Activated CD8-positive, alpha-beta memory T cell treated with anti-CD3 and anti-CD28 coated beads for 4 hours (primary cell): ENCODE results near the gene SYTL3.
A peak's percentile ranks its signal among the peaks of the same experiment; 100 is the strongest.
"Not testable (repeated sequence)": the region's sequence is repeated elsewhere in the genome, so short reads cannot be mapped to it uniquely, and the experiment has no call there.

Experiments used
- DNase-seq, 2 donors: peaks; one replicate each; pipeline ENCODE4 v3.0.0-alpha.2; 2020; ENCODE audit warnings: low read depth in 2 of 2

SYTL3 gene

DNA sequence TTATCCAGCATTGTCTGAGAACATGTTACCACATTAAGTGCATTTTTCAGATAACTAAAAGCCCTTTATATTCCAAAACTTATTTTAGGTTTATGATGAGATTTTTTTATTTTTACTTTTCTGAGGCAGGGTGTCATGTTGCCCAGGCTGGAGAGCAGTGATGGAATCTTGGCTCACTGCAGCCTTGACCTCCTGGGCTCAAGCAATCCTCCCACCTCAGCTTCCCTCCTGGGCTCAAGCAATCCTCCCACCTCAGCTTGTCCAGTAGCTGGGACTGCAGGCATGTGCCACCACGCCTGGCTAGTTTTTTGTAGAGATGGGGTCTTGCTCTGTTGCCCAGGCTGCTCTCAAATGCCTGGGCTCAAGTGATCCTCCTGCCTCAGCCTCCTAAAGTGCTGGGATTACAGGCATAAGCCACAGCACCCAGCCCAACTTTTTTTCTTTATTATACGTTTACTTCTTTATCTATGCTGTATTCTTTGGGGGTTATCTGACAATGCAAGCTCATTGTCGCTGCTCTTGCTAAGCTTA is 11.5 kb upstream of the SYTL3 start:
- DNase-seq, result no peak

DNA sequence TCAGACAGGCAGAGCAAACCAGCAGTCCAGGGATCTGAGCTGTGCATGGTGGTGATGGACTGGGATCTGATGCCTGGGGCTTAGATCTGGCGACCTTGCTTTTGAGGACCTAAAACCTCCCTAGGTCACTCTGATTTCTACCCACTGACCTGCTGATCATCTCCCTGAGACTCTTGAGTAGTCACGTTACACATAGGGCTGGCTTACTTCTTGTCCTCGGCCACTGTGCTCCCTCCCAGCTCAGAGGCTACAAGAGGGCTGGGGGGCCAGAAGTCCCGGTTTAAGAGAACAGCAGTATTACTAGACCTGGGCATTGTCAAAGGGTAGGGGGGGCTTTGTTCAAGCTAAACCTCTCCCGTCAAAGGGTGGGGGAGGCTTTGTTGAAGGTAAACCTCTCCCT is 10.8 kb upstream of the SYTL3 start:
- no peak for DNase-seq

DNA sequence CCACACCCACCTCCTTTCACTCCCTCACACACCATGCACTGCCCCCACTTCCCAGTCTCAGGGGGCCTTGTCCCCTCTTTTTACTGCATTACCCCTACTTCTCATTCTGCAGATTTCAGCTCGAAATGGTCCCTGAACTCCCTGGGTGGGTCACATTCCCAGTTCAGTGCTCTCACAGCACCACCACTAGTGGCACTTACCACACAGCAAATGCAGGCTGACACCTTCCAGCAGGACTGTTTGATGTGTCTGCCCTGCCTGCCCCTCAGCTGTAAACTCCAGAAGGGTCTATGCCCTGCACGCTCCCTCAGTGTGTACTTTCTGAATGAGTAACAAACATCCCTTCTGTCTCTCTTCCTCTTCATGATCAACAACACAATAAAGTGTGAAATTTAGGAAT is 9.3 kb upstream of the SYTL3 start:
- no peak for DNase-seq

DNA sequence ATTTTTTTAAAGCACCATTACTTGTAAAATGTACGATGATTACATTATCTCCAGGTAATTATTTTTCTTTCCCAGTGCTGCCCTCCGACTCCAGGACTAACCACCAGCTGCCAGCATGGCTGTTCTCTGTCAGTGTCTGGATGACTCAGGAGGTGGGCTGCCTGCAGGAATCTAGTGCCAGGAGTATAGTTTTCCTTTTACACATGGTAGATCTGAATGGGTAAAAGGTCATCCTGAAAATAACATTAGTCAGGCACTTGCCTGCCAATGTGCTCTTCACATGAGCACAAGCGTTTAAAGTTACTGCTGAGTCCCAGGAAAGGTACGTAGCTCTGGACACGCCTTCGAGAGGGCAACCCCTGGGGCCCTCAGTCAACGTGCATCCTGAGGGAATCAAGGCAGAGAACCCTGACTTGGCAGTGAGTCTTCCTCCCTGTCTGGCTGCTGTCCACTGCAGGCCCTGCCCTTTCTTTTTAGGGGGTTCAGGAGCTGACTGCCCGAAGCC is 7.7 kb upstream of the SYTL3 start:
- DNase-seq, result no peak

DNA sequence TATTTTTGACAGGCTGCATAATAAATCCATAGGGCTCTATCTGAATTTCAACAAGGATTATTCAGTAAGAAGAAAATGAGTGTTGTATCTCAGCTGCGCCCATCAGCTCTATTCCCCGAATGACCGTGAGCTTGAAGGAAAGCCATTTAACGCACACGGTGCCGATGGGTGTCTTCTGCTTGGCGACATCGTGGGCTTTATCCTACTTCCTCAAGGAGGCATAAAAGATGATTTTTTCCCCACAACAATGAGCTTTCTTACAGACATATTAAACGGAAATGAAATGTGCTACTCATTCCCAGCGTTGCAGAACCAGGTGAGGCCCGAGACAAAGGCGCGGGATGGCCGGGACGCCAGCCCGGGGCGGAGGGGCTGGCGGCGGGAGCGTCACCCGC is 6.0 kb upstream of the SYTL3 start:
- no peak for DNase-seq

DNA sequence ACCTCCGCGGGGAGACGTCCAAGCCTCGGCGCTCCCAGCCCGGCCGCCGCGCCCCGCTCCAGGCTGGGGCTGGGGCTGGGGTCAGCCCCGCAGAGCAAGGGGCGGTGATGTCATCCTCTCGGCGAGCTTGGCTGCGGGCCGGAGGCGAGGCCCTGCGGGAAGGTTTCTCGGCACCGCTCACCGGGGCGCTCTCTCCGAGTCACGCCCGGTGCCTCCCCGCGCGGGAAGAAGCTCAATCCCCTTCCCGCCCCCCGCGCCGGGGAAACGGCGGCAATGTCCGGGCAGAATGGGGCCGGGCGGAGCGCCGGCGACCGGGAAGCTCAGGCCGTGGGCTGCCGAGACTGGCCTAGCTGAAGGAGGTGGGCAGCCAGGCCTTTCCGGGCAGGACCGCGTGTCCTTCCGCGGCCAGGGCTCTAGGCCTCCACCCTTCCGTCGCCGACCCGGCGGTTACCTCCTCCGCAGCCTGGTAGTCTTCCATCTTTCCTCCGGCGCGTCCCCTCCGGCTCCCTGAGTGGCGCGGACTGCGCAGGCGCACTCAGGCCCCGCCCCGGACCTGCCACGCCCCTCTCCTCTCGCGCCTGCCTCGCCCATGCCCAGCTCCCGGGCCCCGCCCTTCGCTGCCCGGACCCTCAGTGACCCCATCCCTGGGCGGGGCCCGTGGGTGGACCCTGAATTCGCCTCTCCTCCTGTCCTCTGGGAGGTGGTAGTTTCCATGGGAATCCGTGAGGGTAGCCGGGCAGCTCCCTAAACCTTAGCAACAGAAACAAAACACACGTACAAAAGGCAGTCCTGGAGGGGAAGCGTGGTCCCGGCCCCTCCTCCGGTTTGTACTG is 5.4 kb upstream of the SYTL3 start, which contains the start of gene DYNLT1:
DYNLT1 (minus strand) TSS at position 513 of the 833 bp plus-strand sequence; CDS start at position 478, 35 bp downstream.
- DNase-seq, result peak; percentile 70 to 78

DNA sequence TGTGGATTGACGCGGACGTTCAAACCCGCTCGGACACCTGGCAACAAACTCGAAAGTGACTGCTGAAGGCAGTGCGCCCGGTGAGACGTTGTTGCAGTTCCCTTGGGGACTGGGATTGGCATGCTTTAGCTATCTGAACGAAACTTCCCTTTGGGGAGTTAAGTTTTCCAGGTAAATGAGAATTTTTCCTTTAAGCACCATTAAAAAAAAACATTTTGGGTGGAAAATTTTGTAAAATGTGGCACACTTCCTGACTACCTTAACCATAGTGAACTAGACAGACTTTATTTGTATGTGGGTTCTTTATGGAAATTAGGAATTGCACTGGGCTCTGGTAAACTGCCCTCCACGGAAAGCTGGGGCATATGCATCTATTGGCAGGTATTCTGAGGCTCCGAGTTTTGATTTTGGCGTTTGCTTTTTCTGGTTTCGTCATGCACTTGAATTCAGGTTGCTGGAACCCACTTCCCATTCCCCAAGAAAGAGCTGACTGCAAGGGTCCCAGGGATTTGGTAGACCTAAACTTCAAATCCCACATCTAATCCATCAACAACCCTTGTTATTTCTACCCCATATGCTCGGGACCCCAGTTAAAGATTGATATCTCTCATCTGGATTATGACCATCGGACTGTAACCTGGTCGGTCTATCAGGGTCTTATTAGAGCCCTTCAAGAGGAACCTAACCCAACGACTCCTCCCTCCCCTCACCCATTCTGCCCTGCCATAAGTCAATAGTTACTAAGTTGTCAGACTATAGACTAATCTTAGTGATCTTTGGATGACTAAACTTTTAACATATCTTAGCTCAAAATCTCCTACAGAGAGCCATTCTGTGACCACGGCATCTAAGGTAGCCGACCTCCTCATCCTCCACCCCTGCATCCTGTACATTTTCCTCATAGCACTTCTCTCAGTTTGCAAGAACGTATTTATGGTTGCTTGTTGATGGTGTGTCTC is 4.5 kb upstream of the SYTL3 start:
- DNase-seq, result no peak

DNA sequence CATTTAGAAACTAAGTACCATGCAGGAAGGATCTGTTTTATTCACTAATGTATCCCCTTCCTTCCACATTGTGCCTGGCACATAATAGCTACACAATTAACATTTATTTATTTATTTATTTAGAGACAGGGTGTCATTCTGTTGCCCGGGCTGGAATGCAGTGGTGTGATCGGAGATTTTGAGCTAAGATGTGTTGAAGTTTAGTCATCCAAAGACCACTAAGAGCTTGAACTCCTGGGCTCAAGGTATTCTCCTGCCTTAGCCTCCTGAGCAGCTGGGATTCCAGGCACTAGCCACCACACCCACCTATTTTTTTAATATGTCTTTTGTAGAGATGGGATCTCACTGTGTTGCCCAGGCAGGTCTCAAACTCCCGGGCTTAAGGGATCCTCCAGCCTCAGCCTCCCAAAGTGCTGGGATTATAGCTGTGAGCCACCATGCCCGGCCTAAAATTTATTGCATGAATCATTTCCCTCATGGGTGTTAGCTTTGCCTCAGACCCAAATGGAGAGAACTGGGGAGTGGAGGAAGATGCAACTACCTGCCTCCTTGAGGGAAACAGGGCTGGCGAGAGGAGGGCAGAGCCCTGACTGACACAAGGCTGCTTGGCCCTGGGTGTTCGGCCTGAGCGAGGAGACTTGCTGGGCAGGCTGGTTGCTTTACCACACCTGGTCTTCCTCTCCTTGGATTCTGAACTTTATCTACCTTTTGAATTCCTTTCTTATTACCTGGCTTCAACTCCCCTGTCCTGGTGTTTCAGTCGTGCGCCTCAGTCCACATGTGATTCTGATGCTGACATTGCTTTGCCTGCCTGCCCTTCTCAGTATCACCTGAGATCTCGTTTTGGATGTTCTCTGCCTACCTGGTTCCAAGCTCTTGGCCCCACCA is 3.6 kb upstream of the SYTL3 start:
- DNase-seq, result no peak

DNA sequence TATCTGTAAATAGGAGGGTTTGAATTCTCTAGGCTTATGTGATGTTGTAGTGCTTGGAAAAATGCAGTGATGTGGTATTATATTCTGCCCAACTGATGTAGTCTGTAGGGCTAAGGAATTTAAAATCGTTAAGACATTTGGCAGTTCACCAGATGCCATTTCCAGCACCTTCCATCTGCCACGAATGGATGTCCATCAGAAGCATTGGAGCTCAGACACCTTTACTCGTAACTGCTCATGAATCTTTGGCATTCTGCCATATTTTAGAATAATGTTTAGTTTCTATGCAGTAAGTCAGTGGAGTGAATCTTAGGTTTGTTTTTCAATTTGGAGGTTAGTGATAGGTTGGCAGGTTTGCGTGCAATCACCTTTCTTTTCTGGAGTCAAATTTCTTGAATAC is 2.4 kb upstream of the SYTL3 start:
- no peak for DNase-seq

DNA sequence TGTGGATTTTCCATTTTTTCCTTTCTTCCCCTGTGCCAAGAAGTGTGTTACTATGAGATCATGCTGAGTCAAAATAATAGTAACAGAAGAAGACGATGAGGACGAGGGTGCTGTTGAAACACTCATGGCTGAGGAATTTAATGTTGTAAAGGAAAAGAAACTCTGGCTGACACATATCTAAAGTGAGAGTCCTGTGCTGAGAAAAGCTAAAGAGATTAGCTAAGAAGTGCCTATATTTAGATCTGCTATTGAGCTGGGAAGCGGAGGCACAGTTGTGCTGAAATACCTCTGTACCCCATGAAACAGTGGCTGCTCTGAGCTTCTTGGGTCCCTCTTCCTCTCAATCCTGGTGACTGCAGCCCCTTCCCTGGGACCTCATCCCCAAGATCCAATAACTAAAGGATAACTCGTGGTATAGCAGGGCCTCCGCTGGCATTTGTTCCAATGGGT is 1.1 kb upstream of the SYTL3 start:
- no peak for DNase-seq

DNA sequence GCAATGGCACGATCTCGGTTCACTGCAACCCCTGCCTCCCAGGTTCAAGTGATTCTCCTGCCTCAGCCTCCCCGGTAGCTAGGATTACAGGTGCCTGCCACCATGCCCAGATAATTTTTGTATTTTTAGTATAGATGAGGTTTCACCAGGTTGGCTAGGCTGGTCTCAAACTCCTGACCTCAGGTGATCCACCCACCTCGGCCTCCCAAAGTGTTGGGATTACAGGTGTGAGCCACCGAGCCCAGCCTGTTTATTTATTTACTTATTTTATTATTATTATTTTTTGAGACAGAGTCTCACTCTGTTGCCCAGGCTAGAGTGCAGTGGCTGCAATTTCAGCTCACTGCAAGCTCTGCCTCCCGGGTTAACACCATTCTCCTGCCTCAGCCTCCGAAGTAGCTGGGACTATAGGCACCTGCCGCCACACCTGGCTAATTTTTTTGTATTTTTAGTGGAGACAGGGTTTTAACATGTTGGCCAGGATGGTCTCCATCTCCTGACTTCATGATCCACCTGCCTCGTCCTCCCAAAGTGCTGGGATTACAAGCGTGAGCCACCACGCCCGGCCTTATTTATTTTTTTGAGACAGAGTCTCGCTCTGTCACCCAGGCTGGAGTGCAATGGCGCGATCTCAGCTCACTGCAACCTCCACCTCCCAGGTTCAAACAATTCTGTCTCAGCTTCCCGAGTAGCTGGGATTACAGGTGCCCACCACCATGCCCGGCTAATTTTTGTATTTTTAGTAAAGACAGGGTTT is 2.3 kb downstream of the SYTL3 start:
- not testable (repeated sequence) for DNase-seq

DNA sequence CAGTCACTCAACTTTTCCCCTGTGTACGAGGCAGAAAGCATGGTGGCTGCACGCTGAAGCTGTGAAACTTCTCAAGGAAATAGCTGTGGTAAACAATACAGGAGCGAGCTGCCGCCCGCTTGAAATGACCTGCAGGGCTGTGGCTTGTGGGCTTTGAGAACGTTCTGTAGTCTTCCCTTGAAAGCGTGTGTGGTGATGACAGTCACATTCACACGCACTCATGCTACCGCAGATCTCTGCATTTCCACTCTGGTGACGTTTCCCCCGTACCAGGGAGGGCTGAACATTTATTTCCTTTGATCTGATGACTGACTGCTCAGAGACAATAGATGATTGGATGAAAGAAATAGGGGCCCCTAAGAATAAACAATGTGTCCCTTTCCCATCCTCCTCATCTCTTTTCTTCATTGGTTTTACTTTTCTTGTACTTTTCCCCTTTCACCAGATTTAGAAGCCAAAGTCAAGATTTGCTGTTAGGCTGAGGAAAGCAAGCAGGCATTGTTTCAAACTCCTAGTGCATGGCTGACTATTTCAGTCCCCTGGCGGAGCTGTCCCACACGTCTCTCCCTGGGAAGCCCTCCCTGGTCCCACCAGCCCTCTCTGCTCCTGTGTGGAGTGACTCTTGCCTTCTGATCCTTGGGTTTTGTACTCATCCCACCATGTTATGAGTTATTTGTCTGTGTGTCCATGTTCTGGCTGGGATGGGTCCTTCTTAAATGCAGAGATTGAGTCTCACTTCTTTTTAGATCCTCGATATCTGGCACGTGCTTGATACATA is 3.9 kb downstream of the SYTL3 start:
- DNase-seq, result peak; percentile 76 to 87

DNA sequence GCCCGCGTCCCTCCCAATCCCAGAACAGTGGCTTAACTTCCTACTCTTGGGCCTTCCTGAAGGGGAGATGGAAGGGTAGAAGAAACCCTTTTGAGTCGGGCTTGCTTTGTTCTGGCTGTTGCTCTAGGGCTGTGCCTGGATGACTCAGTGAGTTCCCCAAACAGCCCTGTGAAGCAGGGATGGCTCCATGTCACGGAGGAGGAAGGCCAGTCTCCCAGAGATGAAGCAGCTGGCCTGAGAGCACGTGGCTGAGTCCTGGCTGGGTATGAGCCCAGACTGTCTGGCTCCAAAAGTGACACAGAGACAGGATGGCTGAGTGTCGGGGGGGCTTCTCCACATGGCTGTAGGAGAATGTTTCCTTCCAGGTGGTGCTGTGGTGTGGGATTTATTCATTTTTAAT is 4.6 kb downstream of the SYTL3 start:
- no peak for DNase-seq

DNA sequence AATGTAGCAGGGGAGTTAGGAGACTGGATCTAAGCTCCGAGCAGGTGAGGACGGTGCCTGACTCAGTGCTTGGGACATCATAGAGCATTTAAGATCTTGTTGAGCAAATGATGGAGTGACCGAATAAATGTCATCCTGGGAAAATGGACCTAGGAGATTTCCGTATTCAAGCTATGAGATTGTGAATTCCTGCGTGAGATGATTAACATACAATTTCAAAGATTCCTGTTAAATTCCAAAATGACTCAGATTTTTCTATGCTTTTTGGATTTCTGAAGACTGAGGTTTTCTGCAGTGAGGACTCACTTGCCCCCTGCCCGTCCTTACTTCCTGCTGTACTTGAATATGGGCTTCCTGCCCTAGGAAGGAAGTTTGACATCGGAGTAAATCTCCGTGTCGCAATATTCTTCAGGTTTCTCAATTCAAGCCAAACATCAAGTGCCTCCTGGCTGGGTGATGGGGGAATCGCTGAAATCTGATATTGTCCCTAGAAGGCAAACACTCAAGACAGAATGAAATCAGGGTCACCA is 5.2 kb downstream of the SYTL3 start:
- no peak for DNase-seq

DNA sequence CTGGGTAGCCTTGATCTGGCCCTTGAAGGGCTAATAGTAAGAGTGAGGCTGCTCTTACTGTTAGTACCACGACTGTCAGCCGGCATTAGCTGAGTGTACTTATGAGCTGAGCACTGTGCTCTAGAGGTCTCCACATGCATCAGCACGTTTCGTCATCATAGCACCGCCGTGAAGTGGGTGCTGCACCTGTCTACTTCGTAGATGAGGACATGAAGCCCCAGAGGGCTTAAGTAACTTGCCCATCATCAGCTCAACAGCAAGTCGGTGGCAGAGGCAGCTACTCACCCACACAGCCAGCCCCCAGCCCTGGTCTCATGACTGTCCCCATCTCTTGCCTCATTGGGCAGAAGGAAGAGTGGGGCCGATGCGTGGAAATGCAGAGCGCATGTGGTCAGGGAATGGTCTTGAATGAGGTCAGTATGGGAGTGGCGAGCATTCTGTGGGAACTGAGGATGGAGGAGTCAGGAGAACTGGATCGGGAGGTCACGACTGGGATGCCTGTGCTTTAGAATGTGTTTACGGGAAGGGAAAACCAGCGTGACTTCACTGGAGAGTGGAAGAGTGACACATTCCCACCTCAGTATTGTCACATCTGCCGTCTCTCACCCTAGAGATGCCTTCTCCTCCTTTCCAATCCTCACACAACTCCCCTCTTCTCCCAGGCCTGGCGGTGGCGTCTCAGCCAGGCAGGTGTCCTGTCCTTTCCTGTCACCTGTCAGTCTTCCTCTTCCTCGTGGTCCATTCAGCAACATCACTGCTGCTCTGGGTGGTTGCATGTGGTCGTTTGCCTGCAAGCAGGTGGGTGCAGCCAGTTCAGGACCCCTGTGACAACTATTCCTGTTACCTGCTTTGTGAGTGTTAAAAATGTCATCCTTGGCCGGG is 6.0 kb downstream of the SYTL3 start:
- DNase-seq, result no peak

DNA sequence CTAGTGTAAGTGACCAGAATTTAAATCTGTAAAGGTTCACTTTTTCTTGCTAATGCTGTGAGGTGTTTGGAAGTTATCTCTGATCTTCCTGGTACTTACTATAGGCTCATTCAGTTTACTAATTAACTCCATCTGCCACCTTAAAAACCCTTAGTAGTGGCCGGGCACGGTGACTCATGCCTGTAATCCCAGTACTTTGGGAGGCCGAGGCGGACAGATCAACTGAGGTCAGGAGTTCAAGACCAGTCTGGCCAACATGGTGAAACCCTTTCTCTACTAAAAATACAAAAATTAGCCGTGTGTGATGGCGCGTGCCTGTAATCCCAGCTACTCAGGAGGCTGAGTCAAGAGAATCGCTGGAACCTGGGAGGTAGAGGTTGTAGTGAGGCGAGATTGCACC is 7.1 kb downstream of the SYTL3 start:
- DNase-seq, result not testable (repeated sequence)

DNA sequence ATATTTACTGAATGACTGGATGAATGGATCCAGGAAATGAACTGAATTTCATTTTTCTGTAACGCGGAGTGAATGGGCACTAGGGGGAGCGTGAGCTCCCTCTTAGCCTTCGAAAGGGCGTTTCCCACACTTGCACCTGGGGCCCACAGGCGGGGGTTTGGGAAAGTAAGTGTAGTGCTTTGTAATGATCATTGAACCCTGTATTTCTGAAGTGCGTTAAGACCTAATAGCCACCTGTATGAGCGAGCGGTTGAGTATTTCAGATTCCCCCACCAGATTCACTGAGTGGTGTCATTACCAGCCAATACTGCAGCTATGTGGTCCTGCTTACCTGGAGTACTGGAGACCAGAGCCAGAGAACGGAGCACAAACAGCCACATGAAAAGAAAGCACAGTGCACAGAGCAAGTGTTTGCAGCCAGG is 10.5 kb downstream of the SYTL3 start:
- no peak for DNase-seq

DNA sequence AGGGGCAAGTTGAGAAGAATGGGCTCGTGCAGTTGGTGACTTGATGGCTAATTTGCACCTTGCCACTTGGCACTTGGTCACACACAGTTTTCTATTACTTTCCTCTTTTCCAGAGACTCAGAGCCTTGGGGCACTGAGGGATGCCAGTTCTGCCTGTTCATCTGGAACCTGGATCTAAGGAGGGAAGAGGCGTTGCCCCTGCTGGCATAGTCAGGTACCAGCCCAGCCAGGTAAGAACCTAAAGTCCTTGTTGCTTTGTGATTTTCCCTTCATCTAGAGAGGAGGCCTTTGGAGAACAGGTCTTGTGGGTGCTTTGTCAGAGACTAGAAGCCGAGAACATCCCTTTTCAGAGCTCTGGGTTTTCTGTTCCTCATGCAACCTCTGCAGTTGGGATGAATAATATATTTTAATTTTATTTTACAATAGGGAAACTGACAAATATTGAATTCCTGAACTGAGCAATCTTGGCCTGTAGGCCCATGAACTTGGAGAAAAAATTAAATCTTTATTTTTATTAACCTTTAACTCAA is 11.4 kb downstream of the SYTL3 start:
- DNase-seq, result no peak
